Measurements from ENCODE around the gene PTBP1.

GRCh38 chr19:752652-753517 is 44.4 kb upstream of the PTBP1 start:
- TF ChIP-seq, protein P1, sequence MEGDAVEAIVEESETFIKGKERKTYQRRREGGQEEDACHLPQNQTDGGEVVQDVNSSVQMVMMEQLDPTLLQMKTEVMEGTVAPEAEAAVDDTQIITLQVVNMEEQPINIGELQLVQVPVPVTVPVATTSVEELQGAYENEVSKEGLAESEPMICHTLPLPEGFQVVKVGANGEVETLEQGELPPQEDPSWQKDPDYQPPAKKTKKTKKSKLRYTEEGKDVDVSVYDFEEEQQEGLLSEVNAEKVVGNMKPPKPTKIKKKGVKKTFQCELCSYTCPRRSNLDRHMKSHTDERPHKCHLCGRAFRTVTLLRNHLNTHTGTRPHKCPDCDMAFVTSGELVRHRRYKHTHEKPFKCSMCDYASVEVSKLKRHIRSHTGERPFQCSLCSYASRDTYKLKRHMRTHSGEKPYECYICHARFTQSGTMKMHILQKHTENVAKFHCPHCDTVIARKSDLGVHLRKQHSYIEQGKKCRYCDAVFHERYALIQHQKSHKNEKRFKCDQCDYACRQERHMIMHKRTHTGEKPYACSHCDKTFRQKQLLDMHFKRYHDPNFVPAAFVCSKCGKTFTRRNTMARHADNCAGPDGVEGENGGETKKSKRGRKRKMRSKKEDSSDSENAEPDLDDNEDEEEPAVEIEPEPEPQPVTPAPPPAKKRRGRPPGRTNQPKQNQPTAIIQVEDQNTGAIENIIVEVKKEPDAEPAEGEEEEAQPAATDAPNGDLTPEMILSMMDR (IDR thresholded peaks at IDR 0.05): no peak
- TF ChIP-seq POLR2A (IDR thresholded peaks at IDR 0.05): no peak

All from testis (tissue), 2 donors.